Chondrocyte (in vitro differentiated cells): ENCODE data around the gene TYW1. TPM values are rescaled to one million over a fixed set of nuclear protein-coding genes. Genes with fewer than 3 reads are reported as not detected.
"Not testable (repeated sequence)": the region's sequence is repeated elsewhere in the genome, so short reads cannot be mapped to it uniquely, and the experiment has no call there.

ENCODE experiments used
- DNase-seq: peaks from one replicate; pipeline ENCODE4 v3.0.0; 2021; ENCODE audit warnings: mixed read lengths, low spot score
- H3K27ac Mint-ChIP-seq: one replicate; pipeline ENCODE4 v1.8.0; 2021; ENCODE audit warnings: mild to moderate bottlenecking, moderate library complexity, mixed read lengths; ENCODE audit not compliant: unreplicated experiment
- H3K27me3 Mint-ChIP-seq: 2 replicates; pipeline ENCODE4 v1.8.0; 2021; ENCODE audit warnings: low read depth, mixed read lengths
- H3K36me3 Mint-ChIP-seq: 2 replicates; pipeline ENCODE4 v1.8.0; 2021; ENCODE audit warnings: low read depth, mixed read lengths
- H3K4me1 Mint-ChIP-seq: 2 replicates; pipeline ENCODE4 v1.8.0; 2021; ENCODE audit warnings: low read depth, mild to moderate bottlenecking, mixed read lengths
- H3K4me3 Mint-ChIP-seq: one replicate; pipeline ENCODE4 v1.8.0; 2021; ENCODE audit warnings: mild to moderate bottlenecking, moderate library complexity, mixed read lengths; ENCODE audit not compliant: unreplicated experiment
- H3K9me3 Mint-ChIP-seq: 2 replicates; pipeline ENCODE4 v1.8.0; 2021; ENCODE audit warnings: low read depth, mixed read lengths
- total RNA-seq: library from RNA; stranded (reverse); gene quantifications from 3 replicates; pipeline ENCODE4 v1.2.1, GENCODE V29; 2021
- TF ChIP-seq, protein P1 (sequence below): fragments of 200-600 bp; sonication (generic); IDR thresholded peaks from 2 replicates; pipeline ENCODE4 v1.5.0; 2021; ENCODE audit warnings: antibody characterized with exemption, mild to moderate bottlenecking, moderate library complexity

Gene TYW1
- total RNA-seq, 1 donor from 2014 or later, result 12.5 TPM

DNA sequence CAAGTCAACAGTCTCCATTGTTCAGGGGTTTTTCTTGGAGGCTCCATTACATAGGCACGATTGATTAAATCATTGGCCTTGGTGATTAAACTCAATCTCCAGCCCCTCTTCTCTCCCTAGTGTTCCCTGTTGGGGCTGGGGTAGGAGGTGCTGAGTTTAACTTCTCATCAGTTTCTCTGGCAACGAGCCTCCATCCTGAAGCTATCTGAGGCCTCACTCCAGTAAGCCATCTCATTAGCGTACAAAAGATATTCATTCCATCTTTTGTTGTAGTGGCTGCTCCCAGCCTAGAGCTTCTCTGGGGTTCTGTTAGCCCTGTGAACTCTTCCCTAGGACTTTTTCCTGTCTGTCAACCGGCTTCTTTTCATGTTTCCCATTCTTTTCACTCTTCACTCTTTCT, 11.6 kb downstream of the TYW1 start:
- TF ChIP-seq, protein P1, sequence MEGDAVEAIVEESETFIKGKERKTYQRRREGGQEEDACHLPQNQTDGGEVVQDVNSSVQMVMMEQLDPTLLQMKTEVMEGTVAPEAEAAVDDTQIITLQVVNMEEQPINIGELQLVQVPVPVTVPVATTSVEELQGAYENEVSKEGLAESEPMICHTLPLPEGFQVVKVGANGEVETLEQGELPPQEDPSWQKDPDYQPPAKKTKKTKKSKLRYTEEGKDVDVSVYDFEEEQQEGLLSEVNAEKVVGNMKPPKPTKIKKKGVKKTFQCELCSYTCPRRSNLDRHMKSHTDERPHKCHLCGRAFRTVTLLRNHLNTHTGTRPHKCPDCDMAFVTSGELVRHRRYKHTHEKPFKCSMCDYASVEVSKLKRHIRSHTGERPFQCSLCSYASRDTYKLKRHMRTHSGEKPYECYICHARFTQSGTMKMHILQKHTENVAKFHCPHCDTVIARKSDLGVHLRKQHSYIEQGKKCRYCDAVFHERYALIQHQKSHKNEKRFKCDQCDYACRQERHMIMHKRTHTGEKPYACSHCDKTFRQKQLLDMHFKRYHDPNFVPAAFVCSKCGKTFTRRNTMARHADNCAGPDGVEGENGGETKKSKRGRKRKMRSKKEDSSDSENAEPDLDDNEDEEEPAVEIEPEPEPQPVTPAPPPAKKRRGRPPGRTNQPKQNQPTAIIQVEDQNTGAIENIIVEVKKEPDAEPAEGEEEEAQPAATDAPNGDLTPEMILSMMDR, result no peak
- DNase-seq, result no peak
- H3K27me3 Mint-ChIP-seq, result no peaks in the 10 kb centered on the region
- no peak overlapping the region for H3K27ac Mint-ChIP-seq
- H3K4me3 Mint-ChIP-seq, result no peak overlapping the region
- peaks cover 11% of the 10 kb centered on the region for H3K36me3 Mint-ChIP-seq
- H3K9me3 Mint-ChIP-seq, result no peaks in the 10 kb centered on the region
- H3K4me1 Mint-ChIP-seq, result no peaks in the 10 kb centered on the region

DNA sequence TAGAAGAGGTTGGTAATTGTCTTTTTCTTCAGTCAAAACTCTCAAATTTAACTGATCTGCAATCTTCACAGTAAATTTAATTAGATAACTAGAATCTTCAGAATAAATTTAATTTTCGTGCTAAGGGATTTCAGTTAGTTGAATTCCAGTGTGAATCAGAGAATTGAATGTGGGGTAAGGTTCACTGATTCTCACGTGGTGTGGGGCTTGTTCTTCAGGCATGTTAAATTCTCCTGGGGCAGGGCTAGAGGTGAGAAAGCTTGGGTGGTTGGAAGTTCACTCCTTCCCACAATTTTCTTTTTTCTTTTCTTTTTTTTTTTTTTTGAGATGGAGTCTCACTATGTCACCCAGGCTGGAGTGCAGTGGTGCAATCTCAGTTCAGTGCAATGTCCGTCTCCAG, 13.0 kb downstream of the TYW1 start:
- not testable (repeated sequence) for H3K4me1 Mint-ChIP-seq, DNase-seq, H3K4me3 Mint-ChIP-seq, H3K27me3 Mint-ChIP-seq, H3K9me3 Mint-ChIP-seq, H3K27ac Mint-ChIP-seq
- H3K36me3 Mint-ChIP-seq, result peaks cover 11% of the 10 kb centered on the region

DNA sequence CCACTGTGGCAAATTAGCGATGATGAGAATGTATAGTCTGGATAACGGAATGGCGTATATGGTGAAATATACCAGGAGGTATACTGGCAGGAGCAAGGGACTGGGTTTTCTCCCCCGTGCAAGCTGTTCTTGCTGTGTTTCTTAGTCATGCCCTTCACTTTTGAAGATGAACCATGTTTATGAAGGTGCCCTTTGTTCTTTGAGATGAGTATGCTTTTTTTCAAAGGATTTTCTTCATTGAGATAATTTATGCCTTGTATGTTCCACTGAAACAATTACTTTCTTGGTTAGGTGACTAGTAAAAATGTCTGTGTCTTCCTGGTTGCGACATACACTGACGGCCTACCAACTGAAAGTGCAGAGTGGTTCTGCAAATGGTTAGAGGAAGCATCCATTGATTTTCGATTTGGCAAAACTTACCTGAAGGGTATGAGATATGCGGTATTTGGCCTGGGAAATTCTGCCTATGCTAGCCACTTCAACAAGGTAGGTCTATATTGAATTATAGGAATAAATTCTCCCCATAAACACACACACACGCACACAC, 17.5 kb downstream of the TYW1 start:
- H3K36me3 Mint-ChIP-seq, result peaks cover 11% of the 10 kb centered on the region
- not testable (repeated sequence) for H3K9me3 Mint-ChIP-seq, H3K4me1 Mint-ChIP-seq, H3K4me3 Mint-ChIP-seq, DNase-seq, H3K27me3 Mint-ChIP-seq, H3K27ac Mint-ChIP-seq

DNA sequence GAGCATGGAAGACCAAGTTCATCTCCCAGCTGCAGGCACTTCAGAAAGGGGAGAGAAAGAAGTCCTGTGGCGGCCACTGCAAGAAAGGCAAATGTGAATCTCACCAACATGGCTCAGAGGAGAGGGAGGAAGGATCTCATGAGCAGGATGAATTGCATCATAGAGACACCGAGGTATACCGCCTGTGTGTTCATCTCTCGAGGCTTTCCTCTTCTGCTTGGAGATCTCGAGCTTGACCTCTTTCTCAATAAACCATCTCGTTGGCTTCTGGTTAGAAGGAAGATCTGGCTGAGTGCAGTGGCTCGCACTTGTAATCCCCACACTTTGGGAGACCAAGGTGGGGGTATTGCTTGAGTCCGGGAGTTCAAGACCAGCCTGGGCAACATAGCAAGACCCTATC, 21.3 kb downstream of the TYW1 start:
- H3K4me1 Mint-ChIP-seq, DNase-seq, H3K27me3 Mint-ChIP-seq, H3K9me3 Mint-ChIP-seq, H3K4me3 Mint-ChIP-seq, H3K27ac Mint-ChIP-seq: not testable (repeated sequence)
- H3K36me3 Mint-ChIP-seq, result peaks cover 30% of the 10 kb centered on the region

DNA sequence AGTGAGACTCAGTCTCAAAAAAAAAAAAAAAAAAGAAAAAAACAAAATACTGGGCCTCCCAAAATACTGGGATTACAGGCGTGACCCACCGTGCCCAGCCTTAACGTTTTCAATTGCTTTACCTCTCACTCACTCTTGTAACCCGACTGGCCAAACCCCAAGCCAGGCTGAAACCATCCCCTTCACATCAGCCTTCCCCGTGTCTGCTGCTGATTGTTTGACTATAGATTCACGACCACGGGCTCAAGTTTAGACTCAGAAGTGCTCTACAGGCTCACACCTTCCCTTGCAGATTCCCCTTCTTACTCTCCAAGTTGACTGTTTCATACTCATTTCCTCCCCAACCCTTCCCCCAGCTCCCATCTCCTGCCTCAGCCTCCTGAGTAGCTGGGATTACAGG, 22.3 kb downstream of the TYW1 start:
- DNase-seq, result no peak
- Mint-ChIP-seq H3K4me1 (peaks cover 6% of the 10 kb centered on the region), H3K36me3 (peaks cover 30% of the 10 kb centered on the region), H3K4me3 (no peak overlapping the region), H3K9me3 (no peaks in the 10 kb centered on the region), H3K27me3 (no peaks in the 10 kb centered on the region), H3K27ac (no peak overlapping the region)
- TF ChIP-seq, protein P1, result no peak

DNA sequence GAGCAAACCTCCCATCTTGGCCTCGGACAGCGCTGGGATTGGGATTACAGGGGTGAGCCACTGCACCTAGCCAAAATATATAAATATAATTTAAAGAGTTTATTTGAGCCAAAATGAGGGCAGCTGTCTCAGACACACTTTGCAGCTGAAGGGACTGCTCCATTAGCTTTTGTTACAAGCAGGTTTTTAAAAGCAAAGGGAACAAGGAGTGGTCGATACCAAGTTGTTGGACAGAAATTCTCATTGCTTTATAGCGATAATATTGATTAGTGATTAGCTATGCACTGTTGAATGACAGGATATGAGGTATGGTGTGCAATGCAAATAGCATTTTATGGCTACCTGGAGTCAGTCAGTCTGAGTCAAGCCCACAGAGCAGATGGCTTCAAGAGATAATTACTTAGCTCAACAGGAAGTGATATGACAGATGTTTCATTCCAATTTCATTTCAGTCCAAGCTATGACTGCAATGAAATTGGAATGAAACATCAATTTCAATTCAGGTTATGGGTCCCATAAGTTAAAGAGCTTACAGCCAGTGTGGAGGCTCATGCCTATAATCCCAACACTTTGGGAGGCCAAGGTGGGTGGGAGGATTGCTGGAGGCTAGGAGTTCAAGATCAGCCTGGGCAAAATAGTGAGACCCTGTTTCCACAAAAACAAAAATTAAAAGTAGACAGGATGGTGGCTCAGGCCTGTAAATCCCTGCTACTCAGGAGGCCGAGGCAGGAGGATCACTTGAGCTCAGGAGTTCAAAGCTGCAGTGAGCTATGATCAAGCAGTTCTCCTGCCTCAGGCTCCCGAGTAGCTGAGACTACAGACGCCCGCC, 23.1 kb downstream of the TYW1 start:
- Mint-ChIP-seq H3K27ac (no peak overlapping the region), H3K4me3 (no peak overlapping the region), H3K4me1 (peaks cover 9% of the 10 kb centered on the region), H3K27me3 (no peaks in the 10 kb centered on the region), H3K36me3 (peaks cover 30% of the 10 kb centered on the region), H3K9me3 (no peaks in the 10 kb centered on the region)
- no peak for DNase-seq
- TF ChIP-seq, protein P1, result no peak
